GM12878 (cell line): ENCODE results near the gene MAGI3.

Source experiments
- ATF3 ChIP-seq: IDR thresholded peaks from 2 replicates; pipeline ENCODE4 v1.6.1; 2011; ENCODE audit warnings: low read depth, mild to moderate bottlenecking, low read length, moderate library complexity, borderline replicate concordance; ENCODE audit errors: extremely low read depth
- ATF7 ChIP-seq: fragments of 450-650 bp; IDR thresholded peaks from 2 replicates; pipeline ENCODE4 v1.6.1; 2016; ENCODE audit warnings: low read depth, mild to moderate bottlenecking
- ESRRA ChIP-seq: IDR thresholded peaks from 2 replicates; pipeline ENCODE4 v1.6.1; 2012; ENCODE audit warnings: mild to moderate bottlenecking, low read length, improper control_type of control experiment
- POLR2A ChIP-seq: IDR thresholded peaks from 2 replicates; pipeline ENCODE4 v1.6.1; 2011; ENCODE audit warnings: low read depth, mild to moderate bottlenecking, low read length
- POLR2AphosphoS2 ChIP-seq: IDR thresholded peaks from 2 replicates; pipeline ENCODE4 v1.6.1; 2011; ENCODE audit warnings: low read depth, mild to moderate bottlenecking, low read length, improper control_type of control experiment, moderate library complexity
- POLR2AphosphoS5 ChIP-seq: IDR thresholded peaks from 2 replicates; pipeline ENCODE4 v1.6.1; 2011; ENCODE audit warnings: mild to moderate bottlenecking, low read length, inconsistent platforms
- RELA ChIP-seq: fragments of 450-650 bp; IDR thresholded peaks from 2 replicates; pipeline ENCODE4 v1.8.0; 2014; ENCODE audit warnings: borderline replicate concordance; ENCODE audit not compliant: partially characterized antibody
- SMC3 ChIP-seq: IDR thresholded peaks from 2 replicates; pipeline ENCODE4 v1.6.1; 2011; ENCODE audit warnings: low read length, improper control_type of control experiment, borderline replicate concordance
- STAT3 ChIP-seq: IDR thresholded peaks from 2 replicates; pipeline ENCODE4 v1.6.1; 2011; ENCODE audit warnings: low read depth, low read length, improper control_type of control experiment
- TAF1 ChIP-seq: IDR thresholded peaks from 2 replicates; pipeline ENCODE4 v1.6.1; 2011; ENCODE audit warnings: mild to moderate bottlenecking, low read depth, low read length, borderline replicate concordance
- ZNF687 ChIP-seq: fragments of 450-650 bp; IDR thresholded peaks from 2 replicates; pipeline ENCODE4 v1.6.1; 2017; ENCODE audit warnings: mild to moderate bottlenecking, moderate library complexity
- ZZZ3 ChIP-seq: IDR thresholded peaks from 2 replicates; pipeline ENCODE4 v1.6.1; 2011; ENCODE audit warnings: low read depth; ENCODE audit not compliant: control insufficient read depth, insufficient read length

GRCh38 chr1:113453771-113454083 is 63.4 kb downstream of the MAGI3 start:
- TF ChIP-seq POLR2AphosphoS5: no peak
- TF ChIP-seq SMC3: no peak
- no peak for TF ChIP-seq ESRRA
- TF ChIP-seq ZZZ3: no peak
- TF ChIP-seq STAT3: no peak
- TF ChIP-seq ATF3: no peak
- no peak for TF ChIP-seq ZNF687
- no peak for TF ChIP-seq TAF1
- no peak for TF ChIP-seq ATF7
- no peak for TF ChIP-seq RELA
- TF ChIP-seq POLR2AphosphoS2: no peak
- TF ChIP-seq POLR2A: no peak
